Nephron progenitor cell (in vitro differentiated cells): Measurements from ENCODE around the gene EXTL1.

Experiments
- DNase-seq: peaks from one replicate; pipeline ENCODE4 v3.0.0; 2021
- H3K27ac Mint-ChIP-seq: 2 replicates; pipeline ENCODE4 v1.8.0; 2021; ENCODE audit warnings: mild to moderate bottlenecking, moderate library complexity, mixed read lengths
- H3K27me3 Mint-ChIP-seq: 2 replicates; pipeline ENCODE4 v1.8.0; 2021; ENCODE audit warnings: mild to moderate bottlenecking, low read depth, mixed read lengths; ENCODE audit not compliant: poor library complexity
- H3K36me3 Mint-ChIP-seq: 2 replicates; pipeline ENCODE4 v1.8.0; 2021; ENCODE audit warnings: low read depth, mixed read lengths
- H3K4me1 Mint-ChIP-seq: 2 replicates; pipeline ENCODE4 v1.8.0; 2021; ENCODE audit warnings: mixed read lengths
- H3K4me3 Mint-ChIP-seq: 2 replicates; pipeline ENCODE4 v1.8.0; 2021; ENCODE audit warnings: mild to moderate bottlenecking, moderate library complexity, mixed read lengths
- H3K9me3 Mint-ChIP-seq: 2 replicates; pipeline ENCODE4 v1.8.0; 2021; ENCODE audit warnings: mild to moderate bottlenecking, moderate library complexity, mixed read lengths
- CTCF ChIP-seq: fragments of 200-600 bp; sonication (generic); IDR thresholded peaks from 2 replicates; pipeline ENCODE4 v1.5.0; 2021; ENCODE audit warnings: antibody characterized with exemption

Gene EXTL1

GRCh38 chr1:26045722-26046245 lies 24.2 kb downstream of the EXTL1 start, which contains the start of gene SLC30A2:
Gene SLC30A2, minus strand, starts transcription at chr1:26046118. Its CDS starts 222 bp downstream, at chr1:26045896.
- Mint-ChIP-seq H3K27me3 (peaks cover 97% of the 10 kb centered on the region), H3K4me3 (peak within 1 kb of the TSS; percentile 72), H3K4me1 (peaks cover 14% of the 10 kb centered on the region), H3K9me3 (no peaks in the 10 kb centered on the region), H3K27ac (no peak within 1 kb of the TSS), H3K36me3 (no peaks in the 10 kb centered on the region)
- DNase-seq: peak; percentile 57
- TF ChIP-seq CTCF: no peak

- no peak for TF ChIP-seq CTCF
- Mint-ChIP-seq H3K9me3 (no peaks in the 10 kb centered on the region), H3K27me3 (peaks cover 98% of the 10 kb centered on the region), H3K4me3 (peak overlapping the region; percentile 66), H3K36me3 (no peaks in the 10 kb centered on the region), H3K4me1 (peaks cover 14% of the 10 kb centered on the region), H3K27ac (no peak overlapping the region)
- peak; percentile 34 for DNase-seq
Measured at GRCh38 chr1:26046246-26047095, 24.9 kb downstream of the EXTL1 start.

GRCh38 chr1:26047278-26047874 lies 25.8 kb downstream of the EXTL1 start:
- Mint-ChIP-seq H3K9me3 (no peaks in the 10 kb centered on the region), H3K36me3 (no peaks in the 10 kb centered on the region), H3K27ac (no peak overlapping the region), H3K4me3 (peak overlapping the region; percentile 38), H3K27me3 (peaks cover 98% of the 10 kb centered on the region), H3K4me1 (peaks cover 19% of the 10 kb centered on the region)
- DNase-seq: no peak
- TF ChIP-seq CTCF: no peak

DNA sequence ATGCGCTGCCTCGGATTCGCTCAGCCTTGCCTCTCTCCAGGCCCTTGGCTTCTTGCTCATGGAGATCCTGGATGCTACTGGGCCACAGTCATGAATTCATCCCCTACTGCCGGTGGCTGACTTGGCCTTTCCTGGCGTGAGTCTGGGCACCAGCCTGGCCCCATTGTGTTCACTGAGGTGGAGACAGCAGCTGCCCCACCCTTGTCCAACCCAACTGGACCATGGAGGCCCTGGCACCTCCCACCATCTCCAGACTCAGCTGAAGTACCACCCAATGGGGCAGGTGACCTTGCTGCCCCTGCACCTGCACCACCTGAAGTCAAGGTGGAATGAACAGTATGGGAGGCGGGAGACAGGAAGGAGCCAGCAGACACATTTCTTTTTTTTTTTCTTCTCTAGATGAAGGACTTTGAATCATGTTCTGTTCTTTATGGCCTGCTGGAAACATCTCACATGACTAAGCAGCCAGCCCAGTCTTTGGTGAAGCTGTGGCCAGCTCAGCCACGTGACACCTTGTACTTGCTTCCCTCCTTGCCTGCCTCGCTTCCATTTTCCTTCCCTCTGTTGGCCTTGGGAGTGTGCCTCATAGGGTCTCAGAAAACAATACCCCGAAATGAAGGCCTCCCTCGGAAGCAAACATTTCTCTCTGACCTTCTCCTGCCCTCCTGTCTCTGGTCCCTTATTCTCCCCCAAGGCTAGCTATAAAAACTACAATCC lies 28.1 kb downstream of the EXTL1 start:
- H3K27me3 Mint-ChIP-seq: peaks cover 91% of the 10 kb centered on the region
- H3K9me3 Mint-ChIP-seq: no peaks in the 10 kb centered on the region
- peaks cover 30% of the 10 kb centered on the region for H3K4me1 Mint-ChIP-seq
- peak overlapping the region; percentile 6 for H3K4me3 Mint-ChIP-seq
- DNase-seq: no peak
- no peak for TF ChIP-seq CTCF
- H3K36me3 Mint-ChIP-seq: no peaks in the 10 kb centered on the region
- no peak overlapping the region for H3K27ac Mint-ChIP-seq

DNA sequence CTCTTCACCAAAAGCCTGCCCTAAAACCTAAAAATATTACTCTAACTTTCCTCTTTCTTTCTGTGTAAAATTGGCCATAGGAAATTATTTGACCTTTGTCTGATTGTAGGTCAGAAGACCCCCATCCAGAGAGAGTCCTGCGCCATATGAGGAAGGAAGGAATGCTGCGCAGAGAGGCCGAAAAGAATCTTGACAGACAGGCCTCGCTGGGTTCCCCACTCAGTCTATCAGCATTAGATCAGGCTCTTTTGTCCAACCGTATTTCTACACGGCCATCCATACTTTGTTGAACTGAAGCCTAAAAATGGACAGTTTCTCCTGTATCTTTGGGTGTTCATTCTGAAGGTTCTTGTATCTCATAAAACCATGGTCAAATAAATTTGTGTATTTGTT lies 28.7 kb downstream of the EXTL1 start:
- no peak overlapping the region for H3K27ac Mint-ChIP-seq
- H3K9me3 Mint-ChIP-seq: no peaks in the 10 kb centered on the region
- H3K4me3 Mint-ChIP-seq: peak overlapping the region; percentile 6
- no peaks in the 10 kb centered on the region for H3K36me3 Mint-ChIP-seq
- no peak for TF ChIP-seq CTCF
- H3K27me3 Mint-ChIP-seq: peaks cover 87% of the 10 kb centered on the region
- peaks cover 25% of the 10 kb centered on the region for H3K4me1 Mint-ChIP-seq
- DNase-seq: no peak
